HCT116 (cell line): ENCODE results near the gene GPR63. TPM values are rescaled to one million over a fixed set of nuclear protein-coding genes. Genes with fewer than 3 reads are reported as not detected.

Experiments
- ATAC-seq: fragments of 200-7000 bp; cut with Tn5 transposase; 2 replicates; pipeline ENCODE4 v1.9.1; 2020; ENCODE audit warnings: mild to moderate bottlenecking, moderate library complexity
- BruUV-seq: library from RNA; stranded (reverse); fragments of 400-500 nt; replicated peaks from 2 replicates; lab custom pipeline; 2021; lab: Mats Ljungman, UMichigan
- CTCF ChIA-PET: fragments of 300-600 bp; sonication (Branson Sonifier 250); formaldehyde crosslinking; loops from one replicate; lab custom pipeline; 2021; ENCODE audit warnings: antibody characterized with exemption; lab: Charles Lee
- POLR2A ChIA-PET: fragments of 300-600, 350-600 bp; sonication (Branson Sonifier 250); formaldehyde crosslinking; loops from one replicate; lab custom pipeline; 2021; ENCODE audit warnings: antibody characterized with exemption; lab: Charles Lee
- RAD21 ChIA-PET, 2 experiments: fragments of 300-600 bp; sonication (Branson Sonifier 250); formaldehyde crosslinking; loops; one replicate each; lab custom pipeline; 2023; ENCODE audit warnings: low total read pairs in 2 of 2; ENCODE audit not compliant: uncharacterized antibody in 2 of 2, unreplicated experiment in 2 of 2, low non-redundant PET in 1 of 2; lab: Charles Lee
- DNase-seq: peaks from one replicate; pipeline ENCODE4 v3.0.0-alpha.2; 2010; ENCODE audit warnings: low read depth, low spot score
- H2AFZ ChIP-seq: fragments of 200-600 bp; shearing (Covaris generic), sonication (generic); 2 replicates; pipeline ENCODE4 v1.6.1; 2017; ENCODE audit warnings: low read depth, mixed run types, mixed read lengths, antibody characterized with exemption, low read length; ENCODE audit not compliant: poor library complexity, severe bottlenecking
- H3K27ac ChIP-seq: 2 replicates; pipeline ENCODE4 v1.5.1; 2012; ENCODE audit warnings: low read depth, low read length
- H3K27me3 ChIP-seq: fragments of 200-600 bp; sonication (generic); 2 replicates; pipeline ENCODE4 v1.6.1; 2016; ENCODE audit warnings: mixed run types, low read length, mixed read lengths; ENCODE audit not compliant: insufficient read depth
- H3K36me3 ChIP-seq, 2 experiments: fragments of 200-500 bp in 1 of 2; fragments of 200-600 bp in 1 of 2; sonication (Bioruptor generic) in 1 of 2; sonication (generic) in 1 of 2; 2 replicates each; pipeline versions ENCODE4 v1.5.1 to v1.6.1; 2014 to 2016; ENCODE audit warnings: low read length in 2 of 2, inconsistent platforms in 1 of 2, mixed read lengths in 1 of 2, mixed run types in 1 of 2; ENCODE audit not compliant: insufficient read depth in 2 of 2, control insufficient read depth in 1 of 2
- H3K4me1 ChIP-seq, 2 experiments: fragments of 200-600 bp in 1 of 2; sonication (generic) in 1 of 2; 2 replicates each; pipeline versions ENCODE4 v1.5.1 to v1.6.1; 2012 to 2017; ENCODE audit warnings: low read length in 2 of 2, inconsistent platforms in 1 of 2, mild to moderate bottlenecking in 1 of 2, mixed read lengths in 1 of 2, mixed run types in 1 of 2, moderate library complexity in 1 of 2; ENCODE audit not compliant: insufficient read depth in 2 of 2, control insufficient read depth in 1 of 2
- H3K4me2 ChIP-seq: fragments of 200-600 bp; sonication (generic); 2 replicates; pipeline ENCODE4 v1.6.1; 2017; ENCODE audit warnings: mixed run types, low read length, mixed read lengths
- H3K4me3 ChIP-seq, 2 experiments: fragments of 200-600 bp in 1 of 2; sonication (generic) in 1 of 2; replicated peaks in 1 of 2; 2 replicates each; pipeline ENCODE4 v1.5.1; 2011 to 2016; ENCODE audit warnings: low read length in 2 of 2, control low read depth in 1 of 2, low read depth in 1 of 2, mild to moderate bottlenecking in 1 of 2, mixed read lengths in 1 of 2, mixed run types in 1 of 2
- H3K79me2 ChIP-seq: fragments of 200-600 bp; sonication (generic); 2 replicates; pipeline ENCODE4 v1.6.1; 2017; ENCODE audit warnings: mild to moderate bottlenecking, mixed run types, low read length, moderate library complexity, mixed read lengths; ENCODE audit not compliant: insufficient read depth
- H3K9ac ChIP-seq: fragments of 200-600 bp; sonication (generic); 2 replicates; pipeline ENCODE4 v1.6.1; 2016; ENCODE audit warnings: low read length, mixed read lengths
- H3K9me2 ChIP-seq: fragments of 200-600 bp; sonication (generic), shearing (Covaris generic); 2 replicates; pipeline ENCODE4 v1.6.1; 2017; ENCODE audit warnings: mixed run types, mild to moderate bottlenecking, moderate library complexity; ENCODE audit not compliant: insufficient read depth
- H3K9me3 ChIP-seq, 2 experiments: fragments of 200-500 bp in 1 of 2; fragments of 200-600 bp in 1 of 2; sonication (Bioruptor generic) in 1 of 2; sonication (generic) in 1 of 2; 2 replicates each; pipeline ENCODE4 v1.6.1; 2014 to 2017; ENCODE audit warnings: low read length in 2 of 2, mixed read lengths in 2 of 2, inconsistent platforms in 1 of 2, low read depth in 1 of 2, mild to moderate bottlenecking in 1 of 2, mixed run types in 1 of 2, moderate library complexity in 1 of 2; ENCODE audit not compliant: control insufficient read depth in 1 of 2, insufficient read depth in 1 of 2
- H4K20me1 ChIP-seq: fragments of 200-600 bp; sonication (generic), shearing (Covaris generic); 2 replicates; pipeline ENCODE4 v1.6.1; 2017; ENCODE audit warnings: mixed run types, mild to moderate bottlenecking, moderate library complexity; ENCODE audit not compliant: insufficient read depth
- CBX3 ChIP-seq: IDR thresholded peaks from 2 replicates; pipeline ENCODE4 v1.6.1; 2012; ENCODE audit warnings: low read depth
- CEBPB ChIP-seq: IDR thresholded peaks from 2 replicates; pipeline ENCODE4 v1.6.1; 2012; ENCODE audit warnings: low read depth
- EGR1 ChIP-seq: IDR thresholded peaks from 2 replicates; pipeline ENCODE4 v1.6.1; 2012; ENCODE audit warnings: low read depth
- JUND ChIP-seq: IDR thresholded peaks from 2 replicates; pipeline ENCODE4 v1.6.1; 2012
- POLR2AphosphoS5 ChIP-seq: IDR thresholded peaks from 2 replicates; pipeline ENCODE4 v1.6.1; 2011; ENCODE audit warnings: mild to moderate bottlenecking, low read depth, low read length, moderate library complexity
- RAD21 ChIP-seq: IDR thresholded peaks from 2 replicates; pipeline ENCODE4 v1.6.1; 2012; ENCODE audit warnings: low read depth, mild to moderate bottlenecking
- SP1 ChIP-seq: IDR thresholded peaks from 2 replicates; pipeline ENCODE4 v1.6.1; 2012; ENCODE audit warnings: low read depth
- YY1 ChIP-seq: IDR thresholded peaks from 2 replicates; pipeline ENCODE4 v1.6.1; 2011; ENCODE audit warnings: low read length, low read depth, moderate library complexity, mild to moderate bottlenecking; ENCODE audit not compliant: insufficient replicate concordance; ENCODE audit errors: extremely low read depth
- ZFX ChIP-seq: fragments of 450-650 bp; IDR thresholded peaks from 2 replicates; pipeline ENCODE4 v1.6.1; 2017
- ZNF274 ChIP-seq: fragments of 200-500 bp; sonication (Bioruptor generic); IDR thresholded peaks from 2 replicates; pipeline ENCODE4 v1.6.1; 2014; ENCODE audit warnings: mild to moderate bottlenecking, low read depth, low read length, inconsistent platforms
- intact Hi-C: fragments of 100-400 bp; cut with micrococcal nuclease; formaldehyde crosslinking; loops from 2 replicates; pipeline ENCODE4 v1.10.0; 2022
- total RNA-seq: library from RNA; stranded (reverse); gene quantifications from one replicate; pipeline ENCODE4 v1.2.1, GENCODE V29; 2021; ENCODE audit not compliant: unreplicated experiment
- TF ChIP-seq, protein P1 (sequence below): IDR thresholded peaks from 2 replicates; pipeline ENCODE4 v1.6.1; 2012
- TF ChIP-seq, protein P2 (sequence below): IDR thresholded peaks from 2 replicates; pipeline ENCODE4 v1.6.1; 2011; ENCODE audit warnings: mild to moderate bottlenecking, low read length, moderate library complexity; ENCODE audit not compliant: insufficient replicate concordance; ENCODE audit errors: extremely low read depth
- TF ChIP-seq, protein P3 (sequence below), 3 experiments: fragments of 200-600 bp in 1 of 3; sonication (generic) in 1 of 3; IDR thresholded peaks in 2 of 3; conservative IDR thresholded peaks in 1 of 3; 2 replicates each; pipeline ENCODE4 v1.5.1; 2012 to 2017; ENCODE audit warnings: low read depth in 2 of 3, low read length in 2 of 3, antibody characterized with exemption in 1 of 3, borderline replicate concordance in 1 of 3, control low read depth in 1 of 3, mild to moderate bottlenecking in 1 of 3, mixed read lengths in 1 of 3, mixed run types in 1 of 3, moderate library complexity in 1 of 3; ENCODE audit not compliant: insufficient read depth in 1 of 3

Gene GPR63
- total RNA-seq, 1 experiment from 2014 or later = 3.5 TPM

DNA sequence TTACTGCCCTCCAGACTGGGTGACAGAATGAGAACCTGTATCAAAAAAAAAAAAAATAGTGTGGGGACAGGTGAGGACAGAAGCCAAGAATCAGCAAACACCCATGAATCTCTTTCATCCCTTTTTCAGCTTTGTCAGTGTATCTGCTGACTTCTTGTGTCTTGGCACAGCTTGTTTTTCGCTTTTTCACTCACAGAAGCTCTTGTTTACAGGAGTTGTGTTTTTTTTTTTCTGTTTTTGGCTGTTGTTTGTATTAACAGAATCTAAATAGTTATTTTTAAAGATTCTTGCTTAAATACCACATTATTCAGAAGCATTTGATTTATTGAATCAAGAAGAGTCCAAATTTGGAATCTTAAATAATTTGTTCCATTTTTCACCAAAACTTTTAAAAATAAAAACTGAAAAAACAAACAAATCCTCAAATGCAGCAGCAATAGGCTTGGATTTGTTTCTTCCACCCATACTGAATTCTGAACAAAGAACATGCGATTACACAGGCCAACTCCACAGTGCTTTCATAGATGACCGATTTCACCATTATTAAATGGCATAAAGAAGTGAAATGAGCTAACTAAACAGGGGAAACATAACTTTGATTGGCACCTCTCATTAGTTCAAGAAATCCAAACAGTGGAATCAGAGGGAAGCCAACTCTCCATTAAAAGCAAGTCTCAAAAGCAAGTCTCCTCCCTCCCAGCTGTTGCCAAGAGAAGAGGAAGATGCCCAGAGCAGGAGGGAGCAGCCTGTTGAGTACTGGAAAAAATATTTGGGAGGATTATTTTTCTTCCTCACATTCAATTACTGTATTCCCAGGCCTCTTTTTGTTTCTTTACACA, 27.2 kb upstream of the GPR63 start:
- Histone ChIP-seq H3K4me3 (no peak overlapping the region), H3K36me3 (no peaks in the 10 kb centered on the region), H3K4me1 (no peaks in the 10 kb centered on the region), H3K9ac (no peak overlapping the region), H3K27ac (no peak overlapping the region), H3K79me2 (no peaks in the 10 kb centered on the region), H3K27me3 (no peaks in the 10 kb centered on the region), H4K20me1 (no peaks in the 10 kb centered on the region), H3K9me3 (no peaks in the 10 kb centered on the region), H2AFZ (no peak overlapping the region), H3K4me2 (no peak overlapping the region), H3K9me2 (no peaks in the 10 kb centered on the region)
- DNase-seq (no peak), ATAC-seq (no peak)
- ChIA-PET RAD21 (no interaction called here), CTCF (no interaction called here), POLR2A (no interaction called here)
- TF ChIP-seq CBX3 = no peak
- no peak for TF ChIP-seq EGR1
- no peak for TF ChIP-seq JUND
- TF ChIP-seq ZFX = no peak
- TF ChIP-seq CEBPB = no peak
- TF ChIP-seq, protein P1, sequence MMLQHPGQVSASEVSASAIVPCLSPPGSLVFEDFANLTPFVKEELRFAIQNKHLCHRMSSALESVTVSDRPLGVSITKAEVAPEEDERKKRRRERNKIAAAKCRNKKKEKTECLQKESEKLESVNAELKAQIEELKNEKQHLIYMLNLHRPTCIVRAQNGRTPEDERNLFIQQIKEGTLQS = no peak
- no peak for TF ChIP-seq ZNF274
- TF ChIP-seq, protein P2, sequence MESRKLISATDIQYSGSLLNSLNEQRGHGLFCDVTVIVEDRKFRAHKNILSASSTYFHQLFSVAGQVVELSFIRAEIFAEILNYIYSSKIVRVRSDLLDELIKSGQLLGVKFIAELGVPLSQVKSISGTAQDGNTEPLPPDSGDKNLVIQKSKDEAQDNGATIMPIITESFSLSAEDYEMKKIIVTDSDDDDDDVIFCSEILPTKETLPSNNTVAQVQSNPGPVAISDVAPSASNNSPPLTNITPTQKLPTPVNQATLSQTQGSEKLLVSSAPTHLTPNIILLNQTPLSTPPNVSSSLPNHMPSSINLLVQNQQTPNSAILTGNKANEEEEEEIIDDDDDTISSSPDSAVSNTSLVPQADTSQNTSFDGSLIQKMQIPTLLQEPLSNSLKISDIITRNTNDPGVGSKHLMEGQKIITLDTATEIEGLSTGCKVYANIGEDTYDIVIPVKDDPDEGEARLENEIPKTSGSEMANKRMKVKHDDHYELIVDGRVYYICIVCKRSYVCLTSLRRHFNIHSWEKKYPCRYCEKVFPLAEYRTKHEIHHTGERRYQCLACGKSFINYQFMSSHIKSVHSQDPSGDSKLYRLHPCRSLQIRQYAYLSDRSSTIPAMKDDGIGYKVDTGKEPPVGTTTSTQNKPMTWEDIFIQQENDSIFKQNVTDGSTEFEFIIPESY = no peak
- no peak for TF ChIP-seq SP1
- TF ChIP-seq YY1 = no peak
- no peak for TF ChIP-seq POLR2AphosphoS5
- no peak for TF ChIP-seq RAD21
- TF ChIP-seq, protein P3, sequence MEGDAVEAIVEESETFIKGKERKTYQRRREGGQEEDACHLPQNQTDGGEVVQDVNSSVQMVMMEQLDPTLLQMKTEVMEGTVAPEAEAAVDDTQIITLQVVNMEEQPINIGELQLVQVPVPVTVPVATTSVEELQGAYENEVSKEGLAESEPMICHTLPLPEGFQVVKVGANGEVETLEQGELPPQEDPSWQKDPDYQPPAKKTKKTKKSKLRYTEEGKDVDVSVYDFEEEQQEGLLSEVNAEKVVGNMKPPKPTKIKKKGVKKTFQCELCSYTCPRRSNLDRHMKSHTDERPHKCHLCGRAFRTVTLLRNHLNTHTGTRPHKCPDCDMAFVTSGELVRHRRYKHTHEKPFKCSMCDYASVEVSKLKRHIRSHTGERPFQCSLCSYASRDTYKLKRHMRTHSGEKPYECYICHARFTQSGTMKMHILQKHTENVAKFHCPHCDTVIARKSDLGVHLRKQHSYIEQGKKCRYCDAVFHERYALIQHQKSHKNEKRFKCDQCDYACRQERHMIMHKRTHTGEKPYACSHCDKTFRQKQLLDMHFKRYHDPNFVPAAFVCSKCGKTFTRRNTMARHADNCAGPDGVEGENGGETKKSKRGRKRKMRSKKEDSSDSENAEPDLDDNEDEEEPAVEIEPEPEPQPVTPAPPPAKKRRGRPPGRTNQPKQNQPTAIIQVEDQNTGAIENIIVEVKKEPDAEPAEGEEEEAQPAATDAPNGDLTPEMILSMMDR (IDR thresholded peaks at IDR 0.05 in 2 of 3, conservative IDR thresholded peaks at IDR 0.05 in 1 of 3; ENCODE audit: borderline replicate concordance in 1 of 3, insufficient read depth in 1 of 3, low read depth in 2 of 3, low read length in 2 of 3) = no peak
- no TSS peak for BruUV-seq
- intact Hi-C loops = no loop called here
